Mammary epithelial cell (primary cell): Measurements from ENCODE around the gene POLR2M.

Experiments
- EZH2 ChIP-seq: IDR thresholded peaks from 2 replicates; pipeline ENCODE4 v1.6.1; 2012; ENCODE audit warnings: low read length, inconsistent platforms, borderline replicate concordance
- TF ChIP-seq, protein P1 (sequence below), 2 donors: IDR thresholded peaks in 1 of 2; conservative IDR thresholded peaks in 1 of 2; 2 replicates each; pipeline ENCODE4 v1.5.1; 2011 to 2012; ENCODE audit warnings: inconsistent platforms in 2 of 2, low read length in 2 of 2, mild to moderate bottlenecking in 2 of 2, control low read depth in 1 of 2, low read depth in 1 of 2; ENCODE audit not compliant: insufficient read depth in 1 of 2; ENCODE audit errors: extremely low read depth in 1 of 2

DNA sequence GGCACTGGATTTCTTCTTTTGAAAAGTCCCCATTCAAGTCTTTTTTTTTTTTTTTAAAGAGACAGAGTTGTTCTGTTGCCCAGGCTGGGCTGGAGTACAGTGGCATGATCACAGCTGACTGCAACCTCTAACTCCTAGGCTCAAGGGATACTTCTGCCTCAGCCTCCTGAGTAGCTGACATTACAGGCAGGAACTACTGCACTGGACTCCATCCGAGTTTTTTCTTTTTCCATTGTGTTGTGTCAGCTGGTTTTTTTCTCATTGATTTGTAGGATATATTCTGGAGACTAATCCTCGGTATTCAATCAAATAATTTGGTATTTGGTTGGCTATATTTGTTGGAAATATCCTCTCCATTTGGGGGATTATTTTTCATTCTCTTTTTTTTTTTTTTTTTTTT, 11.8 kb downstream of the POLR2M start:
- TF ChIP-seq, protein P1, sequence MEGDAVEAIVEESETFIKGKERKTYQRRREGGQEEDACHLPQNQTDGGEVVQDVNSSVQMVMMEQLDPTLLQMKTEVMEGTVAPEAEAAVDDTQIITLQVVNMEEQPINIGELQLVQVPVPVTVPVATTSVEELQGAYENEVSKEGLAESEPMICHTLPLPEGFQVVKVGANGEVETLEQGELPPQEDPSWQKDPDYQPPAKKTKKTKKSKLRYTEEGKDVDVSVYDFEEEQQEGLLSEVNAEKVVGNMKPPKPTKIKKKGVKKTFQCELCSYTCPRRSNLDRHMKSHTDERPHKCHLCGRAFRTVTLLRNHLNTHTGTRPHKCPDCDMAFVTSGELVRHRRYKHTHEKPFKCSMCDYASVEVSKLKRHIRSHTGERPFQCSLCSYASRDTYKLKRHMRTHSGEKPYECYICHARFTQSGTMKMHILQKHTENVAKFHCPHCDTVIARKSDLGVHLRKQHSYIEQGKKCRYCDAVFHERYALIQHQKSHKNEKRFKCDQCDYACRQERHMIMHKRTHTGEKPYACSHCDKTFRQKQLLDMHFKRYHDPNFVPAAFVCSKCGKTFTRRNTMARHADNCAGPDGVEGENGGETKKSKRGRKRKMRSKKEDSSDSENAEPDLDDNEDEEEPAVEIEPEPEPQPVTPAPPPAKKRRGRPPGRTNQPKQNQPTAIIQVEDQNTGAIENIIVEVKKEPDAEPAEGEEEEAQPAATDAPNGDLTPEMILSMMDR (conservative IDR thresholded peaks at IDR 0.05 in 1 of 2, IDR thresholded peaks at IDR 0.05 in 1 of 2; ENCODE audit: extremely low read depth in 1 of 2, insufficient read depth in 1 of 2, low read depth in 1 of 2, low read length in 2 of 2), result no peak
- TF ChIP-seq EZH2, result no peak
